ENCODE results near the gene AQP12B. TPM values are rescaled to one million over a fixed set of nuclear protein-coding genes. Genes with fewer than 3 reads are reported as not detected.

AQP12B gene
- total RNA-seq, 1 donor = not detected

GRCh38 chr2:240713928-240714746 is 31.5 kb upstream of the AQP12B start:
- no peak overlapping the region for H3K4me3 ChIP-seq (ENCODE audit: low read depth, low read length)
- no peak for TF ChIP-seq CTCF (IDR thresholded peaks at IDR 0.05; ENCODE audit: insufficient read depth, low read depth, low read length)
- DNase-seq (ENCODE audit: low read depth) = no peak

- DNase-seq (ENCODE audit: low read depth) = no peak
- no peak overlapping the region for H3K4me3 ChIP-seq (ENCODE audit: low read depth, low read length)
- TF ChIP-seq CTCF (IDR thresholded peaks at IDR 0.05; ENCODE audit: insufficient read depth, low read depth, low read length) = no peak
Measured at GRCh38 chr2:240713071-240713927, 30.6 kb upstream of the AQP12B start.

GRCh38 chr2:240712121-240712520 is 29.4 kb upstream of the AQP12B start:
- no peak for TF ChIP-seq CTCF (IDR thresholded peaks at IDR 0.05; ENCODE audit: insufficient read depth, low read depth, low read length)
- H3K4me3 ChIP-seq (ENCODE audit: low read depth, low read length) = no peak overlapping the region

GRCh38 chr2:240711701-240712100 is 29.0 kb upstream of the AQP12B start:
- TF ChIP-seq CTCF (IDR thresholded peaks at IDR 0.05; ENCODE audit: insufficient read depth, low read depth, low read length) = no peak
- no peak for DNase-seq (ENCODE audit: low read depth)
- no peak overlapping the region for H3K4me3 ChIP-seq (ENCODE audit: low read depth, low read length)

More at GRCh38 chr2:240712121-240712520, 29.4 kb upstream of the AQP12B start:
- no peak for DNase-seq (ENCODE audit: low read depth)

GRCh38 chr2:240711296-240711695 is 28.6 kb upstream of the AQP12B start:
- no peak for DNase-seq (ENCODE audit: low read depth)
- H3K4me3 ChIP-seq (ENCODE audit: low read depth, low read length) = no peak overlapping the region
- TF ChIP-seq CTCF (IDR thresholded peaks at IDR 0.05; ENCODE audit: insufficient read depth, low read depth, low read length) = no peak

- no peak for DNase-seq (ENCODE audit: low read depth)
- no peak for TF ChIP-seq CTCF (IDR thresholded peaks at IDR 0.05; ENCODE audit: insufficient read depth, low read depth, low read length)
- no peak overlapping the region for H3K4me3 ChIP-seq (ENCODE audit: low read depth, low read length)
Measured at GRCh38 chr2:240708457-240708856, 25.8 kb upstream of the AQP12B start.
